ENCODE data around the gene CCDC141.

Gene CCDC141

DNA sequence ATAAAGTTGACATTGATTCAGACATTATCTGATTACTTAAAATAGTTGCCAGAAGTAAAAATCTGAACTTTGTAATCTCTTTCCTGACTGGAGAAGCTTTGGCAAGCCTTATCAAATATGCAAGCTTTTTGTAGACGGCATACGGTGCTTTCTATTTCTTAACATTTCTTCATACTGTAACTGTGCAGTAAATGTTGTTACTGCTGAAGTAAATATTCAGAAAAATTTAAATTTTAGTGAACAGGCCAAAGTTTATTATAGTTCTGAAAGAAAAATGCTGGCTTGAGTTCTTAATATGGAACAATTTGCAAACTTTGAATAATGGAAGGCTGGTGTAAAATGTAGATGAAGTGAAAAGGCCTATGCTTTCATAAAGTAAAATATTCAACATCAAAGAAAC is 244.5 kb downstream of the CCDC141 start:
- H3K9me3 ChIP-seq (ENCODE audit: insufficient read depth, low read length, severe bottlenecking) = no peaks in the 10 kb centered on the region
- DNase-seq = no peak
- H3K4me2 ChIP-seq (ENCODE audit: insufficient read depth, low read length) = no peak overlapping the region
- no peaks in the 10 kb centered on the region for H4K20me1 ChIP-seq (ENCODE audit: insufficient read depth, low read length)
- no peaks in the 10 kb centered on the region for H3K79me2 ChIP-seq (ENCODE audit: insufficient read depth, low read length)
- no peak overlapping the region for H2AFZ ChIP-seq (ENCODE audit: low read depth, low read length)
- no peaks in the 10 kb centered on the region for H3K36me3 ChIP-seq (ENCODE audit: insufficient read depth, low read length)
- ATAC-seq (ENCODE audit: insufficient read depth, low read depth) = no peak
- no peaks in the 10 kb centered on the region for H3K4me1 ChIP-seq (ENCODE audit: insufficient read depth, low read length)
- H3K27me3 ChIP-seq (ENCODE audit: insufficient read depth, low read length, poor library complexity) = no peaks in the 10 kb centered on the region
- H3K4me3 ChIP-seq (ENCODE audit: low read depth in 1 of 2, low read length in 2 of 2) = no peak overlapping the region
- H3K9ac ChIP-seq (ENCODE audit: low read depth, low read length) = no peak overlapping the region
- TF ChIP-seq EZH2 (IDR thresholded peaks at IDR 0.05; ENCODE audit: borderline replicate concordance, low read depth, low read length, severe bottlenecking) = no peak
- no peak for TF ChIP-seq CTCF (IDR thresholded peaks at IDR 0.05; ENCODE audit: borderline replicate concordance, extremely low read depth, low read length, poor library complexity, severe bottlenecking)
- no peak overlapping the region for H3K27ac ChIP-seq (ENCODE audit: low read length)

GRCh38 chr2:178804791-178805190 is 245.1 kb downstream of the CCDC141 start:
- H3K4me1 ChIP-seq (ENCODE audit: insufficient read depth, low read length) = no peaks in the 10 kb centered on the region
- H3K27ac ChIP-seq (ENCODE audit: low read length) = no peak overlapping the region
- H3K27me3 ChIP-seq (ENCODE audit: insufficient read depth, low read length, poor library complexity) = no peaks in the 10 kb centered on the region
- H3K4me3 ChIP-seq (ENCODE audit: low read depth in 1 of 2, low read length in 2 of 2) = no peak overlapping the region
- TF ChIP-seq EZH2 (IDR thresholded peaks at IDR 0.05; ENCODE audit: borderline replicate concordance, low read depth, low read length, severe bottlenecking) (no peak), CTCF (IDR thresholded peaks at IDR 0.05; ENCODE audit: borderline replicate concordance, extremely low read depth, low read length, poor library complexity, severe bottlenecking) (peak; percentile 70)
- no peak for DNase-seq
- H3K79me2 ChIP-seq (ENCODE audit: insufficient read depth, low read length) = no peaks in the 10 kb centered on the region
- peak; percentile 69; the same call in 2 of the 3 replicates for ATAC-seq (ENCODE audit: insufficient read depth, low read depth)
- H3K9ac ChIP-seq (ENCODE audit: low read depth, low read length) = no peak overlapping the region
- no peaks in the 10 kb centered on the region for H3K36me3 ChIP-seq (ENCODE audit: insufficient read depth, low read length)
- H4K20me1 ChIP-seq (ENCODE audit: insufficient read depth, low read length) = no peaks in the 10 kb centered on the region
- H3K4me2 ChIP-seq (ENCODE audit: insufficient read depth, low read length) = no peak overlapping the region
- no peaks in the 10 kb centered on the region for H3K9me3 ChIP-seq (ENCODE audit: insufficient read depth, low read length, severe bottlenecking)
- H2AFZ ChIP-seq (ENCODE audit: low read depth, low read length) = no peak overlapping the region

DNA sequence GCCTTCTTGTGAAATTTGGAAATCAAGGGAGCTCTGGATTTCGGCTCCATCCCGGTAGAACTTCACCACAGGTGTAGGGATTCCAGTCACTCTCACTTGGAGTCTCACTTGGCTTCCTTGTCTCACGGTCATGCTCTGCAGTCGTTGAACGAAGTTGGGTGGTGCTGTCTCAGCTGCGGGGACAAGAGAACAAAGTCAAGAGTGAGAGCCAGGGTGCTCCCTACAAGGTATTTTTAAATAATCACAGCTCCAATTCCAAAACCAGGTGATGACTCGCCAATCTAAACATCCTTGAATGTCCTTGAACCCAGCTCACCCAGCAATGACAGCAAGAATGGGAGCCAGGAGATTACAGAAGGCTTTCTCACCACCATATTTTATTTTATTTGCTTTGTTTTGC is 249.4 kb downstream of the CCDC141 start:
- no peak overlapping the region for H2AFZ ChIP-seq (ENCODE audit: low read depth, low read length)
- no peaks in the 10 kb centered on the region for H3K36me3 ChIP-seq (ENCODE audit: insufficient read depth, low read length)
- H3K4me1 ChIP-seq (ENCODE audit: insufficient read depth, low read length) = no peaks in the 10 kb centered on the region
- ATAC-seq (ENCODE audit: insufficient read depth, low read depth) (no peak), DNase-seq (no peak)
- H3K79me2 ChIP-seq (ENCODE audit: insufficient read depth, low read length) = no peaks in the 10 kb centered on the region
- no peak overlapping the region for H3K27ac ChIP-seq (ENCODE audit: low read length)
- no peak overlapping the region for H3K4me3 ChIP-seq (ENCODE audit: low read depth in 1 of 2, low read length in 2 of 2)
- no peaks in the 10 kb centered on the region for H3K27me3 ChIP-seq (ENCODE audit: insufficient read depth, low read length, poor library complexity)
- TF ChIP-seq EZH2 (IDR thresholded peaks at IDR 0.05; ENCODE audit: borderline replicate concordance, low read depth, low read length, severe bottlenecking) (no peak), CTCF (IDR thresholded peaks at IDR 0.05; ENCODE audit: borderline replicate concordance, extremely low read depth, low read length, poor library complexity, severe bottlenecking) (no peak)
- H4K20me1 ChIP-seq (ENCODE audit: insufficient read depth, low read length) = no peaks in the 10 kb centered on the region
- no peak overlapping the region for H3K4me2 ChIP-seq (ENCODE audit: insufficient read depth, low read length)
- H3K9ac ChIP-seq (ENCODE audit: low read depth, low read length) = no peak overlapping the region
- H3K9me3 ChIP-seq (ENCODE audit: insufficient read depth, low read length, severe bottlenecking) = no peaks in the 10 kb centered on the region

DNA sequence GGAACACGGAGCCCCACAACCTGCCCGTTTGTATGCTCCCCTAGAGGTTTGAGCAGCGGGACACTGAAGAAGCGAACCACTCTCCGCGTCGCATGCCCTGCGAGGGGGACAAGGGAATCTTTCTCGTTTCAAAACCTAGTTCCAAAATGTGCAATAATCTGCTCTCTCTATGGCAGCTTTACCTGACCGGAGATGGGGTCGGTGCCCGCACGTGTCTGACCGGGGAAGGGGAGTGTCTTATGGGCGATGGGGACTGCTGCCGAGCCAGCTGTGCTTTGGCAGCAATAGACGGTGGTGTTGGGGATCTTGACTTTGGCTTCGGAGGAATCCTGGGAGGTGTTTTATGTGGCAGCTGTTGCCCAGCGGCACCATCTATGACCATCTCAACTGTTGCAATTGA is 250.6 kb downstream of the CCDC141 start:
- H3K36me3 ChIP-seq (ENCODE audit: insufficient read depth, low read length) = no peaks in the 10 kb centered on the region
- TF ChIP-seq CTCF (IDR thresholded peaks at IDR 0.05; ENCODE audit: borderline replicate concordance, extremely low read depth, low read length, poor library complexity, severe bottlenecking) = no peak
- TF ChIP-seq EZH2 (IDR thresholded peaks at IDR 0.05; ENCODE audit: borderline replicate concordance, low read depth, low read length, severe bottlenecking) = no peak
- no peak for DNase-seq
- no peak overlapping the region for H3K27ac ChIP-seq (ENCODE audit: low read length)
- H3K4me3 ChIP-seq (ENCODE audit: low read depth in 1 of 2, low read length in 2 of 2) = no peak overlapping the region
- no peak for ATAC-seq (ENCODE audit: insufficient read depth, low read depth)
- no peaks in the 10 kb centered on the region for H3K27me3 ChIP-seq (ENCODE audit: insufficient read depth, low read length, poor library complexity)
- no peaks in the 10 kb centered on the region for H3K4me1 ChIP-seq (ENCODE audit: insufficient read depth, low read length)
- H4K20me1 ChIP-seq (ENCODE audit: insufficient read depth, low read length) = no peaks in the 10 kb centered on the region
- no peaks in the 10 kb centered on the region for H3K79me2 ChIP-seq (ENCODE audit: insufficient read depth, low read length)
- no peak overlapping the region for H2AFZ ChIP-seq (ENCODE audit: low read depth, low read length)
- no peak overlapping the region for H3K4me2 ChIP-seq (ENCODE audit: insufficient read depth, low read length)
- H3K9me3 ChIP-seq (ENCODE audit: insufficient read depth, low read length, severe bottlenecking) = no peaks in the 10 kb centered on the region
- no peak overlapping the region for H3K9ac ChIP-seq (ENCODE audit: low read depth, low read length)
